Lower lobe of right lung (tissue), 2 donors: ENCODE data around the gene PINLYP. TPM values are rescaled to one million over a fixed set of nuclear protein-coding genes. Genes with fewer than 3 reads are reported as not detected.

ENCODE experiments used
- ATAC-seq, 2 donors: fragments of 200-7000 bp; cut with Tn5 transposase; one replicate each; pipeline ENCODE4 v1.9.1; 2020 to 2022; ENCODE audit warnings: mild to moderate bottlenecking in 2 of 2, moderate library complexity in 2 of 2
- DNase-seq: peaks from one replicate; pipeline ENCODE4 v3.0.0-alpha.2; 2020
- H3K27ac ChIP-seq: fragments of 200-600 bp; one replicate; pipeline ENCODE4 v1.8.0; 2022
- H3K27me3 ChIP-seq: fragments of 200-600 bp; one replicate; pipeline ENCODE4 v1.8.0; 2022; ENCODE audit warnings: low read depth
- H3K36me3 ChIP-seq: fragments of 200-600 bp; one replicate; pipeline ENCODE4 v1.8.0; 2022; ENCODE audit warnings: mild to moderate bottlenecking
- H3K4me1 ChIP-seq: fragments of 200-600 bp; one replicate; pipeline ENCODE4 v1.8.0; 2022
- H3K4me3 ChIP-seq: fragments of 200-600 bp; one replicate; pipeline ENCODE4 v1.8.0; 2022; ENCODE audit warnings: mild to moderate bottlenecking
- H3K9me3 ChIP-seq: fragments of 200-600 bp; one replicate; pipeline ENCODE4 v1.8.0; 2022
- intact Hi-C: fragments of 100-400 bp; cut with DNase I; formaldehyde crosslinking; loops from one replicate; pipeline ENCODE4 v1.11.0; 2022
- total RNA-seq: library from RNA; stranded (reverse); fragmentation: NEBNext Ultra II Directional; extraction: Animal tissue kit (Norgen Biotek cat#: 25700); gene quantifications from one replicate; pipeline ENCODE4 v1.2.1, GENCODE V29; 2021
- TF ChIP-seq, protein P1 (sequence below): fragments of 200-600 bp; IDR thresholded peaks from one replicate; pipeline ENCODE4 v1.8.0; 2022; ENCODE audit warnings: antibody characterized with exemption, mild to moderate bottlenecking
- donor health status: DM: no; HTN: yes; CAD: no; lungs with severe emphysema.

PINLYP gene
- total RNA-seq, 1 donor from 2014 or later, result 5.8 TPM

GRCh38 chr19:43538922-43539321 is 36.7 kb upstream of the PINLYP start:
- DNase-seq (no peak), ATAC-seq (no peak)
- no peak overlapping the region for H3K27ac ChIP-seq
- H3K27me3 ChIP-seq, result no peaks in the 10 kb centered on the region
- no peaks in the 10 kb centered on the region for H3K9me3 ChIP-seq
- H3K4me3 ChIP-seq, result no peak overlapping the region
- peaks cover 4% of the 10 kb centered on the region for H3K4me1 ChIP-seq
- TF ChIP-seq, protein P1, sequence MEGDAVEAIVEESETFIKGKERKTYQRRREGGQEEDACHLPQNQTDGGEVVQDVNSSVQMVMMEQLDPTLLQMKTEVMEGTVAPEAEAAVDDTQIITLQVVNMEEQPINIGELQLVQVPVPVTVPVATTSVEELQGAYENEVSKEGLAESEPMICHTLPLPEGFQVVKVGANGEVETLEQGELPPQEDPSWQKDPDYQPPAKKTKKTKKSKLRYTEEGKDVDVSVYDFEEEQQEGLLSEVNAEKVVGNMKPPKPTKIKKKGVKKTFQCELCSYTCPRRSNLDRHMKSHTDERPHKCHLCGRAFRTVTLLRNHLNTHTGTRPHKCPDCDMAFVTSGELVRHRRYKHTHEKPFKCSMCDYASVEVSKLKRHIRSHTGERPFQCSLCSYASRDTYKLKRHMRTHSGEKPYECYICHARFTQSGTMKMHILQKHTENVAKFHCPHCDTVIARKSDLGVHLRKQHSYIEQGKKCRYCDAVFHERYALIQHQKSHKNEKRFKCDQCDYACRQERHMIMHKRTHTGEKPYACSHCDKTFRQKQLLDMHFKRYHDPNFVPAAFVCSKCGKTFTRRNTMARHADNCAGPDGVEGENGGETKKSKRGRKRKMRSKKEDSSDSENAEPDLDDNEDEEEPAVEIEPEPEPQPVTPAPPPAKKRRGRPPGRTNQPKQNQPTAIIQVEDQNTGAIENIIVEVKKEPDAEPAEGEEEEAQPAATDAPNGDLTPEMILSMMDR, result no peak
- peaks cover 54% of the 10 kb centered on the region for H3K36me3 ChIP-seq
- intact Hi-C loops, result no loop called here

DNA sequence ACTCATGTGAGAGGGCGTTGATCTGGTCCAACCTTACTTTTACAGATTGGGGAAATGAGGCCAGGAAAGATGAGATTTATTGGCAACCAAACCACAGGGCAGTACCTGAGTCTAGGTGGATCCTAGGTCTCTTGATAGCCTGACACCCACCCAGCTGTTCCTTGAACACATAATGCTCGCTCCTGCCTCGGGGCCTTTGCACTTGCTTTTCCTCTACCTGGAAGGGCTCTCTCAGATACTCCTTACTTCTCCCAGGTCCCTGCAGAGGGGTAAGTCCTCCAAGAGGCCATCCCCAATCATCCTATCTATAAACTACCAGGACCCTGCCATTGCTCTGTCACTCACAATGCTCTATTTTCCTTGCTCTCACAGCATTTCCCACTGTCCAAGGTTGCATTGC is 35.2 kb upstream of the PINLYP start:
- DNase-seq, result no peak
- Histone ChIP-seq H3K4me1 (no peaks in the 10 kb centered on the region), H3K27me3 (no peaks in the 10 kb centered on the region), H3K9me3 (no peaks in the 10 kb centered on the region), H3K4me3 (no peak overlapping the region), H3K36me3 (peaks cover 68% of the 10 kb centered on the region), H3K27ac (no peak overlapping the region)
- TF ChIP-seq, protein P1, result no peak
- ATAC-seq, result no peak
- intact Hi-C loops, result no loop called here

- DNase-seq (no peak), ATAC-seq (no peak)
- intact Hi-C loops, result no loop called here
- Histone ChIP-seq H3K27me3 (no peaks in the 10 kb centered on the region), H3K27ac (no peak overlapping the region), H3K4me1 (no peaks in the 10 kb centered on the region), H3K36me3 (peaks cover 70% of the 10 kb centered on the region), H3K4me3 (no peak overlapping the region), H3K9me3 (no peaks in the 10 kb centered on the region)
- TF ChIP-seq, protein P1, result no peak
Measured at GRCh38 chr19:43541920-43542650, 33.5 kb upstream of the PINLYP start.

DNA sequence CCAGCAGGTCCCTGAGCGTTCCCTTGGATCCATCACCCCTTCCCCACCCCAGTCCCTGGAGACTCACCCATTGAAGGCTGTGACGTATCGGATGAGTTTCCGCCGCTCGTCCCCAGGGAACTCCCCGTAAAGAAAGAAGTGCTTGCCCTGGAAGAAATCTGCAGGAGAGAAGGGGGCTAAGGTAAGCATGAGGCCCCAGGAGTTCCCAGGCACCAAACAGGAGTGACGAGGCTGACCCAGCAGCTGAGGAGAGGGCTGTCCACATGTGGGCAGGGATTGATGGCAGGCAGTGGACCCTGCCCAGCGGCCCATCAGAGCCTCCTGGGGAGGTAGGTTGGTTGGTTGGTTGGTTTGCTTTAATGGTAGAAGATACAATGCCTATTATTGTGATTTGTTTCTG is 31.5 kb upstream of the PINLYP start:
- H3K27ac ChIP-seq, result no peak overlapping the region
- no peaks in the 10 kb centered on the region for H3K9me3 ChIP-seq
- H3K36me3 ChIP-seq, result peaks cover 59% of the 10 kb centered on the region
- DNase-seq (no peak), ATAC-seq (no peak)
- no peaks in the 10 kb centered on the region for H3K27me3 ChIP-seq
- TF ChIP-seq, protein P1, result no peak
- H3K4me1 ChIP-seq, result no peaks in the 10 kb centered on the region
- H3K4me3 ChIP-seq, result no peak overlapping the region
- intact Hi-C loops, result no loop called here

DNA sequence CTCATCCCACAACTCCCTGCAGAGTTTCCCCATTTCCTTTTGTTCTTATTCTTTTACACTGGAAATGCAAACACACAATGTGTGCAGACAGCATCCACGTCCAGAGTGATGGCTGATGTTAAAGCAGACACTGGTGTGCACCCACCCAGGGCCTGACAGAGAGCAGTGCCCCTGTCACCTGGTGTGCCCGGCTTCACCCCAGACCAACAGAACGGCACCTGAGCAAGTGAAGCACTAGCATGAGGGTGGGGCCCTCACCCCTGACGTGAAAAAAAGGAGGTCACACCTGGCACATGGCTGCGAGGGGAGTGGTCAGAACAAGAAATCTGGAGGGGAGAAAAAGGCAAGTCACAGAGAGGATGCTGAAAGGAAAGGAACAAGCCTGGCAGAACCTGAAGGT is 30.3 kb upstream of the PINLYP start:
- H3K4me3 ChIP-seq, result no peak overlapping the region
- TF ChIP-seq, protein P1, result no peak
- no peaks in the 10 kb centered on the region for H3K27me3 ChIP-seq
- H3K9me3 ChIP-seq, result no peaks in the 10 kb centered on the region
- no peak overlapping the region for H3K27ac ChIP-seq
- intact Hi-C loops, result no loop called here
- DNase-seq, result no peak
- H3K36me3 ChIP-seq, result peaks cover 66% of the 10 kb centered on the region
- no peaks in the 10 kb centered on the region for H3K4me1 ChIP-seq
- no peak for ATAC-seq
